Calu3 (cell line): Measurements from ENCODE around the gene IRAK4. TPM values are rescaled to one million over a fixed set of nuclear protein-coding genes. Genes with fewer than 3 reads are reported as not detected.
"Not testable (repeated sequence)": the region's sequence is repeated elsewhere in the genome, so short reads cannot be mapped to it uniquely, and the experiment has no call there.

Experiments used
- BruUV-seq: library from RNA; stranded (reverse); fragments of 400-500 nt; replicated peaks from 2 replicates; lab custom pipeline; 2021; lab: Mats Ljungman, UMichigan
- CTCF ChIA-PET: fragments of 300-600 bp; sonication (Branson Sonifier 250); formaldehyde crosslinking; loops from one replicate; lab custom pipeline; 2022; ENCODE audit warnings: antibody characterized with exemption; lab: Charles Lee
- DNase-seq: peaks from one replicate; pipeline ENCODE4 v3.0.0; 2022
- H3K27ac Mint-ChIP-seq: one replicate; pipeline ENCODE4 v1.8.0; 2022; ENCODE audit warnings: mixed read lengths; ENCODE audit not compliant: unreplicated experiment
- H3K27me3 Mint-ChIP-seq: one replicate; pipeline ENCODE4 v1.8.0; 2022; ENCODE audit warnings: mixed read lengths; ENCODE audit not compliant: unreplicated experiment
- H3K36me3 Mint-ChIP-seq: one replicate; pipeline ENCODE4 v1.8.0; 2022; ENCODE audit warnings: mild to moderate bottlenecking, moderate library complexity, mixed read lengths; ENCODE audit not compliant: insufficient read depth, unreplicated experiment
- H3K4me1 Mint-ChIP-seq: one replicate; pipeline ENCODE4 v1.8.0; 2022; ENCODE audit warnings: mild to moderate bottlenecking, low read depth, mixed read lengths; ENCODE audit not compliant: unreplicated experiment
- H3K4me3 Mint-ChIP-seq: one replicate; pipeline ENCODE4 v1.8.0; 2022; ENCODE audit warnings: mild to moderate bottlenecking, low read depth, moderate library complexity, mixed read lengths; ENCODE audit not compliant: unreplicated experiment
- H3K9me3 Mint-ChIP-seq: one replicate; pipeline ENCODE4 v1.8.0; 2022; ENCODE audit warnings: low read depth, mixed read lengths; ENCODE audit not compliant: unreplicated experiment
- CTCF ChIP-seq: fragments of 200-600 bp; IDR thresholded peaks from one replicate; pipeline ENCODE4 v1.8.0; 2022; ENCODE audit warnings: antibody characterized with exemption; ENCODE audit not compliant: unreplicated experiment
- intact Hi-C: fragments of 100-400 bp; cut with micrococcal nuclease; formaldehyde crosslinking; loops from one replicate; pipeline ENCODE4 v1.10.0; 2022; ENCODE audit not compliant: unreplicated experiment
- total RNA-seq: library from RNA; stranded (reverse); gene quantifications from 2 replicates; pipeline ENCODE4 v1.2.3, GENCODE V29; 2022

The IRAK4 gene
- total RNA-seq, 1 experiment from 2014 or later, result 8.4 TPM

DNA sequence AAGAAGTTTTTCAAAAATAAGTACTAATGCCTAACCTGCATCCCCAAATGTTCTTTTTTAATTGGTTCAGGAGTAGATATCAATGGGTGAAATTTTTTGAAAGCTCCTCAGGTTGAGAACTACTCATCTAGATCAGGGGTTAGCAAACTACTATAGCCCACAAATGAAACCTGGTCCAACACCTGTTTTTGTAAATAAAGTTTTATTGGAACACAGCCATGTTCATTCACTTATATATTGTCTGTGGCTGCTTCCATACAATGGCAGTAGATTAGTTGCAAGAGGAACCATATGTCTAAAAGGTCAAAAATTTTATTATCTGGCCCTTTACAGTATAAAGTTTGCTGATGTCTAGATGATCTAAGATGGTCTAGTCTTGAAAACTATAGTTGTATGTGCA is 13.9 kb upstream of the IRAK4 start:
- CTCF ChIA-PET, result no interaction called here
- H3K27ac Mint-ChIP-seq, result no peak overlapping the region
- no peak overlapping the region for H3K4me3 Mint-ChIP-seq
- no peak for TF ChIP-seq CTCF
- intact Hi-C loops, result no loop called here
- H3K4me1 Mint-ChIP-seq, result no peaks in the 10 kb centered on the region
- no peaks in the 10 kb centered on the region for H3K36me3 Mint-ChIP-seq
- no peaks in the 10 kb centered on the region for H3K27me3 Mint-ChIP-seq
- no peak for DNase-seq
- no peaks in the 10 kb centered on the region for H3K9me3 Mint-ChIP-seq
- BruUV-seq, result no TSS peak

DNA sequence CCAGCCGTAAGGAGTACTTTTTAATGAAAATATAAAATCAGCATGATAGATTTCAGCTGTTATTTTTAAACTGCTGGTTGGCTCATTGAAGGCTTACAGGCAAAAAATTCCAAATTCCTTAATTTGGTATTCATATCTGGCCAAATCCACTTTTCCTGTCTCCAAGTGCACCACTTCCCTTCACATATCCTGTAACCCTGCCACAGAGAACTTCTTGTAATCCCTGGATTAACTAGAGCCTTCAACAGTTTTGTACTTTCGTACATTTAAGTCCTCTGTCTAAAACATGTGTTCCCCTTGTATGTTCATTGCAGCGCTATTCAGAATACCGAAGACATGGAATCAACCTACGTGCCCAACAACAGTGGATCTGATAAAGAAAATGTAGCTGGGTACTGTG is 9.7 kb upstream of the IRAK4 start:
- CTCF ChIA-PET, result no interaction called here
- no peak for DNase-seq
- Mint-ChIP-seq H3K27me3 (no peaks in the 10 kb centered on the region), H3K4me1 (no peaks in the 10 kb centered on the region), H3K4me3 (no peak overlapping the region), H3K36me3 (no peaks in the 10 kb centered on the region), H3K9me3 (no peaks in the 10 kb centered on the region), H3K27ac (no peak overlapping the region)
- intact Hi-C loops, result no loop called here
- BruUV-seq, result no TSS peak
- no peak for TF ChIP-seq CTCF

DNA sequence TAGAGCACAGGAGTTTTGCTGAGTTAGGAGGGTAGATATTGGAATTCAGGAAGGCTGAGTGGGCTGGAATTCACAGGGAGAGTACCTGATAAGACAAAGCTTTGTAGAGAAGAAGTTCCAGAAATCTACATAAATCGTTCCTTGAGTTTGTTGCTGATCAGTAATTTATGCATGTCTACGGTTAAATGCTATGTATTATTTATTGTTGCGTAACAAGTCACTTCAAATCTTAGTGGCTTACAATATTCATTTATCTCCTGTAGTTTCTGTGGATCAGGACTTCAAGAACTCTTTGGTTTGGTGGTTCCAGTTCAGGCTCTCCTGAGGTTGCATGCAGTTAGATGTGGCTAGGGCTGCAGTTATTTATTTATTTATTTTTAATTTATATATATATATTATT is 7.9 kb upstream of the IRAK4 start:
- no peak for DNase-seq
- intact Hi-C loops, result no loop called here
- Mint-ChIP-seq H3K4me3 (no peak overlapping the region), H3K36me3 (no peaks in the 10 kb centered on the region), H3K27me3 (no peaks in the 10 kb centered on the region), H3K27ac (no peak overlapping the region), H3K4me1 (no peaks in the 10 kb centered on the region), H3K9me3 (no peaks in the 10 kb centered on the region)
- TF ChIP-seq CTCF, result no peak
- CTCF ChIA-PET, result no interaction called here
- no TSS peak for BruUV-seq

DNA sequence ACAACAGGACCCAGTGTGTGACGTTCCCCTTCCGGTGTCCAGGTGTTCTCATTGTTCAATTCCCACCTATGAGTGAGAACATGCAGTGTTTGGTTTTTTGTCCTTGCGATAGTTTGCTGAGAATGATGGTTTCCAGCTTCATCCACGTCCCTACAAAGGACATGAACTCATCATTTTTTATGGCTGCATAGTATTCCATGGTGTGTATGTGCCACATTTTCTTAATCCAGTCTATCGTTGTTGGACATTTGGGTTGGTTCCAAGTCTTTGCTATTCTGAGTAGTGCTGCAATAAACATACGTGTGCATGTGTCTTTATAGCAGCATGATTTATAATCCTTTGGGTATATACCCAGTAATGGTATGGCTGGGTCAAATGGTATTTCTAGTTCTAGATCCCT is 7.4 kb upstream of the IRAK4 start:
- H3K4me1 Mint-ChIP-seq, CTCF ChIA-PET, H3K9me3 Mint-ChIP-seq, H3K27ac Mint-ChIP-seq, H3K27me3 Mint-ChIP-seq, BruUV-seq, DNase-seq, intact Hi-C loops, H3K4me3 Mint-ChIP-seq, H3K36me3 Mint-ChIP-seq: not testable (repeated sequence)

- Mint-ChIP-seq H3K36me3 (peaks cover 16% of the 10 kb centered on the region), H3K4me1 (peaks cover 19% of the 10 kb centered on the region), H3K27me3 (no peaks in the 10 kb centered on the region), H3K4me3 (no peak overlapping the region), H3K9me3 (peaks cover 3% of the 10 kb centered on the region), H3K27ac (no peak overlapping the region)
- no TSS peak for BruUV-seq
- no peak for DNase-seq
- CTCF ChIA-PET, result no interaction called here
- intact Hi-C loops, result no loop called here
- no peak for TF ChIP-seq CTCF
Measured at GRCh38 chr12:43754015-43754414, 4.7 kb upstream of the IRAK4 start.
